Measurements from ENCODE around the gene AFF3. TPM values are rescaled to one million over a fixed set of nuclear protein-coding genes. Genes with fewer than 3 reads are reported as not detected.

AFF3 gene
- total and polyA plus RNA-seq, 12 donors = 1.1 to 7.5 (median 3.9) TPM

DNA sequence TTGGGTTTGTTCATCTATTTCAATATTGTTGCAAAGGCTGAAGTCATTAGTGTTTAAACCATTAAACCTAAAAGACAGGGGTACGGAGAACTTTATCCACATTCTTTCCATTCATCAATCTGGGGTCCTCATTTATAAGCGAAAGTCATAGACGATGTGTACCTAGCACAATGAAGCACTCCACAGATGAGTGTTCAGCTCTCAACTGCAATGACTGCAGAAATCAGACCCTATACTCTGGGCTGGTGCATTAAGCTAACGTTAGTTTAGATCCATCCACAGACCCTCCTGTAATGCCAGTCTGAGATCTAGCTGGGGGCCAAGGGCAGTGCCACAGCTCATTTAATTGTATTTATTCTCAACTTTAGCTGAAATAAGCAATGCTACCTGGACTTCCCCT is 155.2 kb downstream of the AFF3 start:
- 88 to 94% (median 89%) methylated on average over 4 of the region's 4 CpGs for WGBS, 4 donors

DNA sequence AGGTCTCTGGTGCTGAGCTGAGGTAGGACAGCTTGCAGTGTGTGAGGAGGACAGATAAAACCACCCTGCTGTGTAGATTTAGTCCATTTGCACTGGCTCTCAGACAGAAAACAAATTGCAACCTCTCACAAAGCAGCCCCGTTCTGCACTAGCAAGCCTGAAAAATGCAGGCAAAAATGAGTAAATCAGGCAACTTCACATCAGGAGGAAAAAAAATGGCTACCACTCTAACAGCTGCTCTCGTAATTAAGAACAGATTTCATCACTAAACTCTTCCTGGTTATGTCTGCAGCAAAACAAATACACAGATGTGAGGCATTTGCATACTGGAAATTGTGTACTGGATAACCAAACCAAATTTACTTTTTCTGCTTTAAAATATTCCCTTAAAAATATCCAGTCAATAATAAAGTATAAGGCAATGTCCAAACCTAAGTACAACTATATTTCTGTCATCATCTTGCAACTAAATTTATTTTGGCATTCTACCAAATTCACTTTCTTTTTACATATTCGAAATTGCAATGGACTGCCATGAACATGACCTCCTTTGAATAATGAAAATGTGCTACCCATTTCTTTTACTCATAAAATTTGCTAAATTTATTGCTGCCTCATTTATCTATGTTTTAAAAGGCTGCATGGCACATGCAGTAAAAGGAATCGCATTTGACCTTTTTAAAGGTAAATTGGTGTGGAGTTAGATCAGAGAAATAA is 157.4 kb downstream of the AFF3 start:
- H3K27me3 ChIP-seq = no peaks in the 10 kb centered on the region
- TF ChIP-seq, protein P1, sequence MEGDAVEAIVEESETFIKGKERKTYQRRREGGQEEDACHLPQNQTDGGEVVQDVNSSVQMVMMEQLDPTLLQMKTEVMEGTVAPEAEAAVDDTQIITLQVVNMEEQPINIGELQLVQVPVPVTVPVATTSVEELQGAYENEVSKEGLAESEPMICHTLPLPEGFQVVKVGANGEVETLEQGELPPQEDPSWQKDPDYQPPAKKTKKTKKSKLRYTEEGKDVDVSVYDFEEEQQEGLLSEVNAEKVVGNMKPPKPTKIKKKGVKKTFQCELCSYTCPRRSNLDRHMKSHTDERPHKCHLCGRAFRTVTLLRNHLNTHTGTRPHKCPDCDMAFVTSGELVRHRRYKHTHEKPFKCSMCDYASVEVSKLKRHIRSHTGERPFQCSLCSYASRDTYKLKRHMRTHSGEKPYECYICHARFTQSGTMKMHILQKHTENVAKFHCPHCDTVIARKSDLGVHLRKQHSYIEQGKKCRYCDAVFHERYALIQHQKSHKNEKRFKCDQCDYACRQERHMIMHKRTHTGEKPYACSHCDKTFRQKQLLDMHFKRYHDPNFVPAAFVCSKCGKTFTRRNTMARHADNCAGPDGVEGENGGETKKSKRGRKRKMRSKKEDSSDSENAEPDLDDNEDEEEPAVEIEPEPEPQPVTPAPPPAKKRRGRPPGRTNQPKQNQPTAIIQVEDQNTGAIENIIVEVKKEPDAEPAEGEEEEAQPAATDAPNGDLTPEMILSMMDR (IDR thresholded peaks at IDR 0.05) = no peak
- no peak for TF ChIP-seq POLR2A (IDR thresholded peaks at IDR 0.05)
- H3K4me3 ChIP-seq = no peak overlapping the region
- intact Hi-C loops (cut with DNase I) = no loop called here
- 48 to 51% (median 49%) methylated on average over 4 of the region's 4 CpGs for WGBS, 4 donors
- H3K27ac ChIP-seq = no peak overlapping the region
- no peak for DNase-seq
- H3K9me3 ChIP-seq (replicated peaks in 1 of 3) = no peaks in the 10 kb centered on the region
- H3K4me1 ChIP-seq (replicated peaks in 1 of 2) = no peaks in the 10 kb centered on the region
- no peaks in the 10 kb centered on the region for H3K36me3 ChIP-seq (replicated peaks in 1 of 2)

More for the DNA sequence above, 155.2 kb downstream of the AFF3 start:
- Histone ChIP-seq H3K27me3 (no peaks in the 10 kb centered on the region), H3K4me1 (replicated peaks in 1 of 2) (no peaks in the 10 kb centered on the region), H3K4me3 (no peak overlapping the region), H3K27ac (no peak overlapping the region), H3K36me3 (replicated peaks in 1 of 2) (no peaks in the 10 kb centered on the region), H3K9me3 (replicated peaks in 1 of 3) (no peaks in the 10 kb centered on the region)
- intact Hi-C loops (cut with DNase I) = no loop called here
- DNase-seq = no peak
- TF ChIP-seq, protein P1 (IDR thresholded peaks at IDR 0.05) = no peak
- TF ChIP-seq POLR2A (IDR thresholded peaks at IDR 0.05) = no peak

DNA sequence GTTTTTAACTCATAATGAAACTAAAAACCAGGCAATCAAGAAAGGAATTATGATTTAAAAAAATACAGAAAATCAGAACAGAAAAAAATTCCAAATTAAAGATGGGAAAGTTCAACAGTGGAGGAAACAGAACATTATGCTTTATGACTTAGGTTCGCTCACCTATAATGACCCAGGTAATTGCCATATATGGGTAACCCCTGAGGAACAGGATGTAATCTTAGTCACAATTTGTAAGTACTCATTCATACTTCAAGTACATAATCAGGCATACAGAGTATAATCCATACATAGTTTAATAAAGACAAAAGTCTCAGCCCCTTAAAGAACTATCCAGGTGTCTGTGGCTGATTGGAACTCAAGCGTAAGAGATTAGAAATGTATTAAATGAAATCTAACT is 159.6 kb downstream of the AFF3 start:
- intact Hi-C loops (cut with DNase I) = no loop called here
- Histone ChIP-seq H3K36me3 (replicated peaks in 1 of 2) (no peaks in the 10 kb centered on the region), H3K4me1 (replicated peaks in 1 of 2) (no peaks in the 10 kb centered on the region), H3K27me3 (no peaks in the 10 kb centered on the region), H3K4me3 (no peak overlapping the region), H3K9me3 (replicated peaks in 1 of 3) (no peaks in the 10 kb centered on the region), H3K27ac (no peak overlapping the region)
- no peak for TF ChIP-seq POLR2A (IDR thresholded peaks at IDR 0.05)
- TF ChIP-seq, protein P1 (IDR thresholded peaks at IDR 0.05) = no peak
- WGBS, 4 donors = 87 to 95% (median 92%) methylated on average over 2 of the region's 2 CpGs
- DNase-seq = no peak

DNA sequence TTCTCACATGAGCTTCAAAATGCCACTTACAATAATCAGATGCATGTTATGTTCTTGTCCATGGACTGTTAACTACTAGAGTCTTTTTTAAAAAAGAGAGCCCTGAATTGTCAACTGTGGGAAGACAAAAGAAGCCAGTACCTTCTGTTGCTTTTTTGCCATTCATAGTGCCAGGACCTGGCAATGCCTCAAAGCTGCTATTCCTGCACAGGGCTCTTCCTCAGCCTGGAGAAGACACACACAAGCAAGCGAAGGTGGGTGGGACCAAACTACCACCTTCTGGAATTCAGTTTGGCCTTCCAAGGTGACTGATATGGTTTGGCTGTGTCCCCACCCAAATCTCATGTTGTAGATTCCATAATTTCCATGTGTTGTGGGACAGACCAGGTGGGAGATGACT is 160.6 kb downstream of the AFF3 start:
- Histone ChIP-seq H3K36me3 (replicated peaks in 1 of 2) (no peaks in the 10 kb centered on the region), H3K4me3 (no peak overlapping the region), H3K4me1 (replicated peaks in 1 of 2) (no peaks in the 10 kb centered on the region), H3K27ac (no peak overlapping the region), H3K9me3 (replicated peaks in 1 of 3) (no peaks in the 10 kb centered on the region), H3K27me3 (no peaks in the 10 kb centered on the region)
- intact Hi-C loops (cut with DNase I) = no loop called here
- DNase-seq = no peak
- TF ChIP-seq, protein P1 (IDR thresholded peaks at IDR 0.05) = no peak
- no peak for TF ChIP-seq POLR2A (IDR thresholded peaks at IDR 0.05)
- 88 to 93% (median 92%) methylated on average over 1 of the region's 1 CpG for WGBS, 4 donors
